Activated naive CD4-positive, alpha-beta T cell treated with anti-CD3 and anti-CD28 coated beads, Interleukin-2, amount 10 ng/mL, durations not matched to agents 7 days and 5 days (primary cell): Measurements from ENCODE around the gene PRSS27.

Source experiments
- CTCF ChIA-PET: fragments of 350-600 bp; sonication (Branson Sonifier 250); formaldehyde crosslinking; loops from one replicate; lab custom pipeline; 2021; ENCODE audit warnings: antibody characterized with exemption; lab: Charles Lee
- DNase-seq: peaks from one replicate; pipeline ENCODE4 v3.0.0-alpha.2; 2020
- H3K27ac Mint-ChIP-seq: one replicate; pipeline ENCODE4 v1.8.0; 2021; ENCODE audit warnings: mild to moderate bottlenecking, moderate library complexity, mixed read lengths
- H3K27me3 Mint-ChIP-seq: one replicate; pipeline ENCODE4 v1.8.0; 2021; ENCODE audit warnings: mild to moderate bottlenecking, mixed read lengths
- H3K36me3 Mint-ChIP-seq: one replicate; pipeline ENCODE4 v1.8.0; 2021; ENCODE audit warnings: mixed read lengths
- H3K4me1 Mint-ChIP-seq: one replicate; pipeline ENCODE4 v1.8.0; 2021; ENCODE audit warnings: mixed read lengths
- H3K4me3 Mint-ChIP-seq: one replicate; pipeline ENCODE4 v1.8.0; 2021; ENCODE audit warnings: mild to moderate bottlenecking, moderate library complexity, mixed read lengths
- H3K9me3 Mint-ChIP-seq: one replicate; pipeline ENCODE4 v1.8.0; 2021; ENCODE audit warnings: mixed read lengths

PRSS27 gene

DNA sequence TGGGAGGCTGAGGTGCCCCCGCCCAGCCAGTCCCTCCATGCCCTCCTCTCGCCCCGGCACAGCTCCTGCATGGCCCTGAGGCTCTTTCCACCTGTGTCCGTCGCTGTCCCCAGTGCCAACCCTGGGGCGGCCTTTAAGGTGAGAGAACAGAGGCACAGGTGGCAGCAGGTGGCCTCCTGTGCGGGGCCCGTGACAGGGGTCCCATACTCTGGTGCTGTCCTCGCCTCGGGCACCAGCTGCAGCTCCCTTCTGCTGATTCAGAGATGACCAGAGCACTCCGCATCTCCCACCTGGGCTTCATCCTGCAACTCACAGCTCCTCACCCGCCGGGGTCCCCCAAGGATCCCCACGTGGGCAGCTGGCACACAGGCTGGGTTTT, 8.0 kb downstream of the PRSS27 start:
- CTCF ChIA-PET, result no interaction called here
- H3K36me3 Mint-ChIP-seq, result peaks cover 7% of the 10 kb centered on the region

DNA sequence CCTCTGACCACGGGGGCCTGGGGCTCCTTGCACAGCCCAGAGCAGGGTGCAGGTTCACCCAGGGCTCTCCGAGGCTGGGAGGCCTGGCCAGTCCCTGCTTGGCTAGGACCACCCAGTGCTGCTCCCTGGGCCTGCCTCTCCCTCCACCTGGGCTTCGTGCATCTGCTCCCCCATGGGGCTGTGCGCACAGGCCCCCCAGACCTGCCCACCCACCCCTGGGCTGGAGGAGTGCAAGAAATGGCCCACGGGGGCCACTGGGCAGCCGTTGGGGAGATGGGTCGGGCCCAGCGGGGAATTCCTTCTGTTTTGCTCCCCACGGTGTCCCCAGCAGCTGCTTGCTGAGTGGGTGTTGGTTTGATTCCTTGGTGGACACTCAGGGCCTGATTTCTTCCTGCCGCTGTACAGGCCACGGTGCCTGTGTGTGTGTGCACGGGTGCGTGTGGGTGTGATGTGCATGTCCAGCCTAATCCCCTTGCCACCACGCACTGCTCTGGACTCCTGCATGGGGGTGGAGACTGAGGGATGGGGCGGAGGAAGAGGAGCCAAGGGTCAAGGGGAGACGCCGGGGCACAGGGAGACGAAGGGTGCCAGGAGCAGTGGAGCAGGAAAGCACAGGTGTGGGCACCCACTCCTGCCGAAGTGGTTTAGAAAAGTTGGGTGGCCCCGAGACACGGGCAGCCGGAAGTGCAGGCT, 8.5 kb downstream of the PRSS27 start:
- H3K27ac Mint-ChIP-seq, result no peak overlapping the region
- DNase-seq, result no peak
- no peak overlapping the region for H3K4me3 Mint-ChIP-seq
- H3K36me3 Mint-ChIP-seq, result peaks cover 7% of the 10 kb centered on the region
- H3K9me3 Mint-ChIP-seq, result no peaks in the 10 kb centered on the region
- peaks cover 4% of the 10 kb centered on the region for H3K4me1 Mint-ChIP-seq
- CTCF ChIA-PET, result no interaction called here
- peaks cover 31% of the 10 kb centered on the region for H3K27me3 Mint-ChIP-seq

More for the DNA sequence above, 8.0 kb downstream of the PRSS27 start:
- Mint-ChIP-seq H3K4me3 (no peak overlapping the region), H3K9me3 (no peaks in the 10 kb centered on the region), H3K27me3 (peaks cover 35% of the 10 kb centered on the region), H3K27ac (no peak overlapping the region), H3K4me1 (peaks cover 4% of the 10 kb centered on the region)
- no peak for DNase-seq

DNA sequence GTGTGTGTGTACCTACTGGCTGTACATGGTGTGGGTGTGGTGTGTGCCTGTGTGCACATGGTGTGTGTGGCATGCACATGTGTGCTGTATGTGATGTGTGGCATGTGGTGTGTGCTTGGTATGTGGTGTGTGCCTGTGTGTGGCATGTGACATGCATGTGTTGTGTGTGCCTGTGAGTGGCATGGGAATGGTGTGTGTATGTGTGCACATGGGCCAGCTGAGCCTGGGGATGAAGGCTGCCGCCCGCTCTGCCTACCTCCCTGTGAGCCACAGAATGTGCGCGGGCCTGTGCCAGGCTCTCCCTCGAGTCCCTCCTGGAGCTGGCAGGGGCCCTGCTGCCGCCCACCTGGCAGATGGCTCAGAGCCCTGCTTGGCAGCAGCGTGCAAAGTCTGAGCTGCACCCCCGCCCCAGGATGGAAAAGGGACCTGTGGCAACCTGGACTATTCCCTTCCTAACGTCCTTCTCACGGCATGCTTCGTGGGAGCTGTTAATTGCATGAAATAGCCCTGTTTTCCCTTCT, 9.3 kb downstream of the PRSS27 start:
- H3K36me3 Mint-ChIP-seq, result peaks cover 7% of the 10 kb centered on the region
- H3K27me3 Mint-ChIP-seq, result peaks cover 25% of the 10 kb centered on the region
- CTCF ChIA-PET, result no interaction called here
- DNase-seq, result no peak
- H3K4me1 Mint-ChIP-seq, result peaks cover 2% of the 10 kb centered on the region
- no peaks in the 10 kb centered on the region for H3K9me3 Mint-ChIP-seq
- no peak overlapping the region for H3K4me3 Mint-ChIP-seq
- H3K27ac Mint-ChIP-seq, result no peak overlapping the region

GRCh38 chr16:2710021-2710710, 9.9 kb downstream of the PRSS27 start:
- CTCF ChIA-PET, result no interaction called here
- Mint-ChIP-seq H3K36me3 (peaks cover 7% of the 10 kb centered on the region), H3K27me3 (peaks cover 19% of the 10 kb centered on the region), H3K4me1 (no peaks in the 10 kb centered on the region), H3K27ac (no peak overlapping the region), H3K4me3 (no peak overlapping the region), H3K9me3 (no peaks in the 10 kb centered on the region)
- DNase-seq, result no peak

DNA sequence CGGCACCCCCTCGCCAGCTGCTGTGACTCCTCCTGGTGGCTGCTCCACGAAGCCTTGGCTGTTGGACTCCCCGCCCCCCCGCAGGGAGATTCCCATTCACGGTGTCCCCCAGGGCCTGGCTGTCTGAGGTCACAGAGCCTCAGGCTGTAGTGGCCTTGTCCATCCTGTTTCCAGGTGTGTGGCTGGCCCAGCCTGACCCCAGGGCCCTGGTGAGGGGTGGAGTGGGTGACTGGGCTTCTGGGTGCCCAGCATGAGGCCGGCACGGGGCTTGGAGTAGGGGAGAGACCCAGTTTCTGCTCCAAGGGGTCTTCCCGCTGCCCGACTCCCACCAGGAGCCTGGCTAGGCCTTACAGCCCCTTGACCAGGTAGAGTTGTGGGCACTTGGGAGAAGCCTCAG, 10.4 kb downstream of the PRSS27 start:
- Mint-ChIP-seq H3K9me3 (no peaks in the 10 kb centered on the region), H3K27me3 (peaks cover 13% of the 10 kb centered on the region), H3K27ac (no peak overlapping the region), H3K36me3 (peaks cover 7% of the 10 kb centered on the region), H3K4me1 (no peaks in the 10 kb centered on the region), H3K4me3 (no peak overlapping the region)
- DNase-seq, result no peak
- CTCF ChIA-PET, result no interaction called here

GRCh38 chr16:2708955-2709587, 11.0 kb downstream of the PRSS27 start:
- no peak overlapping the region for H3K27ac Mint-ChIP-seq
- no peaks in the 10 kb centered on the region for H3K9me3 Mint-ChIP-seq
- H3K4me3 Mint-ChIP-seq, result no peak overlapping the region
- CTCF ChIA-PET, result no interaction called here
- H3K36me3 Mint-ChIP-seq, result peaks cover 7% of the 10 kb centered on the region
- no peak for DNase-seq
- H3K27me3 Mint-ChIP-seq, result peaks cover 9% of the 10 kb centered on the region
- H3K4me1 Mint-ChIP-seq, result no peaks in the 10 kb centered on the region

DNA sequence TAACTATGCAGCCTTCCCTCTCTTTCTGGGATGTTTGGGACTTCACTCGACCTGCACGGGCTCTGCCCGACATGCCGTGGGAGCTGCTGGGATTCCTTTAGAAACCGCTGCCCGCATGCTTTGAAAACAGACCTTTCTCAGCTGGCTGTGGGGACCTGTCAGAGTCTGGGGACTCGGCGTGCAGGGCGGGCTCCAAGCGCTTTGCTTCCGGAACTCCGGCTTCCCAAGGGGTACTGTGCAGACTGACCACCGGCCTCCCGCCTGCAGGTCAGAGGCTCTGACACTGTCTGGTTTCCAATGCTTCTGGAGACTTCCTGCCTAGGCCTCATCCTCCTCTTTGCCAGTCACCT, 11.8 kb downstream of the PRSS27 start:
- H3K4me3 Mint-ChIP-seq, result no peak overlapping the region
- peaks cover under 1% of the 10 kb centered on the region for H3K27me3 Mint-ChIP-seq
- H3K9me3 Mint-ChIP-seq, result no peaks in the 10 kb centered on the region
- CTCF ChIA-PET, result no interaction called here
- no peaks in the 10 kb centered on the region for H3K4me1 Mint-ChIP-seq
- H3K27ac Mint-ChIP-seq, result no peak overlapping the region
- no peak for DNase-seq
- H3K36me3 Mint-ChIP-seq, result peaks cover 7% of the 10 kb centered on the region

GRCh38 chr16:2707368-2708289, 12.4 kb downstream of the PRSS27 start:
- Mint-ChIP-seq H3K9me3 (no peaks in the 10 kb centered on the region), H3K36me3 (peaks cover 7% of the 10 kb centered on the region), H3K27ac (no peak overlapping the region), H3K4me1 (no peaks in the 10 kb centered on the region), H3K4me3 (no peak overlapping the region), H3K27me3 (no peaks in the 10 kb centered on the region)
- CTCF ChIA-PET, result no interaction called here
- DNase-seq, result no peak

DNA sequence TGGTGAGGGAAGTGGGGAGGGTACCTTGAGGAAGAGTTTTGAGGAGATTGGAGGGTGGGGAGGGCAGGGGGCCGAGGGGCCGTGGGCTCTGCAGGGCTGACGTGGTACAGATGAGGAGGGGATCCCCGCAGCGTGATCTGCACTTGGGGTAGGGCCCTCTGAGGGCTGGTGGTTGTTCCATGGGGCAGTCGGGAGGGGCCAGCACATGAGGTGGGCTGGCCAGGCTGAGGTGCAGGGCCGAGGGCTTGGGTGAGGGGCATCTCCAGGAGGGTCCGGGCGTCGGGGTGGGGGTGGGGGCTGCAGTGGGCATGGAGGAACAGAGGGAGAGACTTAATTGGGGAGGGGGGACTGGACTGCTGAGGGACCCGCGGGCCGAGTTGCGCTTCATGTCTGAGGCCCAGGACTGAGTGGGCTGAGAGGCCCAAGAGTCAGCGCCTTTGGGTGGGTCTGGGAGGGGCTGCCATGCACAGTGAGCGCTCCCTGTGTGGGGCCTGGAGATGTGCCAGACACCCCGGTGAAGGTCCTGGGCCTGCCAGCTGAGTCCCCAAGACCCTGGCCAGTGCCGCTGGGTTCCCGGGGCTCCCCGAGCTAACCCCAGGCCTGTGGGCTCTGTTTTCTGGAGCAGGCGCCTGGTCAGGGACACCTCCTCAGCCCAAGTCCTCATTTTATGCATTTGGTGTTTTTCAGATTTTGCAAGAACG, 13.3 kb downstream of the PRSS27 start:
- CTCF ChIA-PET, result no interaction called here
- H3K9me3 Mint-ChIP-seq, result no peaks in the 10 kb centered on the region
- DNase-seq, result no peak
- no peaks in the 10 kb centered on the region for H3K4me1 Mint-ChIP-seq
- no peak overlapping the region for H3K4me3 Mint-ChIP-seq
- peaks cover 9% of the 10 kb centered on the region for H3K36me3 Mint-ChIP-seq
- H3K27ac Mint-ChIP-seq, result no peak overlapping the region
- H3K27me3 Mint-ChIP-seq, result no peaks in the 10 kb centered on the region

DNA sequence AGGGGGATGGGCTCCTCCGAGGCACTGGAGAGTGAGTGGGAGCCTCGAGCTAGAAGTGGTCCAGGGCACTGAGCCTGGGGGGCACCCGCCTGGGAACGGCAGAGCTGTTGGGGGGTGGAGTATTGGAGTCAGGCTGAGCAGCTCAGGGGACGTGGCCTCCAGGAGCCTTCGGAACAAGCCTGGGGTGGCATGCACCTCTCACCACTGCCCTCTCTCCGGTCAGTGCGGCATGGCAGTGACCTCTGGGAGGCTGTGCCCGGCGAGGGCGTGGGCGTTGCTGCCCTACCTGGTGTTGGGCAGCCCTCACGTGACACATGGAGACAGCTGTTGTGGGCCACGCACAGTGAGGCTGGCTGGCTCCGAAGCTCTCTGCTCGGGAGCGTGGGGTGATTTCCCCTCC, 13.9 kb downstream of the PRSS27 start:
- Mint-ChIP-seq H3K36me3 (peaks cover 9% of the 10 kb centered on the region), H3K4me3 (no peak overlapping the region), H3K4me1 (no peaks in the 10 kb centered on the region), H3K27me3 (no peaks in the 10 kb centered on the region), H3K27ac (no peak overlapping the region), H3K9me3 (no peaks in the 10 kb centered on the region)
- DNase-seq, result no peak
- CTCF ChIA-PET, result no interaction called here

- peaks cover 9% of the 10 kb centered on the region for H3K36me3 Mint-ChIP-seq
- CTCF ChIA-PET, result no interaction called here
- H3K4me3 Mint-ChIP-seq, result no peak overlapping the region
- DNase-seq, result no peak
- no peak overlapping the region for H3K27ac Mint-ChIP-seq
- H3K9me3 Mint-ChIP-seq, result no peaks in the 10 kb centered on the region
- no peaks in the 10 kb centered on the region for H3K4me1 Mint-ChIP-seq
- H3K27me3 Mint-ChIP-seq, result no peaks in the 10 kb centered on the region
These were observed 14.7 kb downstream of the PRSS27 start for GRCh38 chr16:2705351-2705750.

DNA sequence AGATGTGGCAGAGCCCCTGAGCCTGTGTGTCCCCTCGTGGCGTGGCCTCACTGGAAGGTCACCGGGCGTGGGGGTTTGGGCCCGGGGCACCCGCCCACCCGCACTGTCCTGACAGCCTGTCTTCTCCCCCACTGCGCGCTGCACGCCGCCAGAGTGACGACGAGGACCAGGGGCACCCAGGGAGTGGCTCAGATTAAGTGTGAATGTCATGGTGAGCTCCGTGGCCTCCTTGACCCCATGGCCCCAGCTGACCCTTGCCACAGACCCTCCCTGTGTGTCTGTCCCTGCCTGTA, 15.1 kb downstream of the PRSS27 start:
- Mint-ChIP-seq H3K4me1 (no peaks in the 10 kb centered on the region), H3K27me3 (no peaks in the 10 kb centered on the region), H3K27ac (peak overlapping the region; percentile 7), H3K9me3 (no peaks in the 10 kb centered on the region), H3K4me3 (no peak overlapping the region), H3K36me3 (peaks cover 9% of the 10 kb centered on the region)
- CTCF ChIA-PET, result no interaction called here
- DNase-seq, result no peak

DNA sequence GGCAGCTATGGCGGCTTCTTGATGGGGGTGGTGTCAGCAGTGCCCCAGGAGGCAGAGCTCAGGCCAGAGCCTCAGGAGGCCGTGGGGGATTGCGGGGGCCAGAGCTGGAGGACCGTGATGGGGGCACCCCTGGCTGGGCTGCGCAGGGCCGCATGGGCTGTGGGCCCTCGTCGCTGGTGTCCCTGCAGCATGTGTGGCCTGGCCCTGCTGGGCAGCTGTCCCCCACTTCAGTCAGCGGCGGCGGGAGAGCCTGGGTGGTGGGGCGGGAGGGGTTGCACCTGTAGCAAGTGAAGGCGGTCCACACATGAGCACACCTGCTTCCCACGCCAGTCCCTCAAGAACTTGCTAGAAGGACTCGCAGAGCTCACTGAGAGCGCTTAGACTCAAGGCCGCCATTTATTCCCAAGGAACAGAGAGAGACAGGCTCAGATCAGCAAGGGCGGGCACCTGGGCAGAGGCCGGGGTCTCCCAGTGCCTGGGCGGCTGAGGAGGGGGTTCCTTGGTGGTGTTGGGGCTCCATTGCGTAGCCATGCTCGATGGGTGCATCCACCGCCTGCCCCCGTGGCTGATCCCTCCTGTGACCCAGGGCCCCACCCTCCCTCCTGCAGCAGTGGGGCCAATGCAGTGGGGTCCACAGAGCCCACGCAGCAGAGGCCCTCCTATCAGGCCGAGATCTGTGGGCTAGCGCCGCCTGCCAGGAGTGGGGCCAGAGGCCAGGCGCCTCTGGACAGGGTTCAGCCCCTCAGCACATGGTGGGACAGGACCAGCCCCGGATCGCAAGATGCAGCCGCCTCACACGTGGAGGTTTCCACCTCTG, 15.7 kb downstream of the PRSS27 start:
- Mint-ChIP-seq H3K4me3 (no peak overlapping the region), H3K27ac (no peak overlapping the region), H3K4me1 (no peaks in the 10 kb centered on the region), H3K36me3 (peaks cover 9% of the 10 kb centered on the region), H3K27me3 (no peaks in the 10 kb centered on the region), H3K9me3 (no peaks in the 10 kb centered on the region)
- DNase-seq, result no peak
- CTCF ChIA-PET, result no interaction called here
